DND-41 (cell line): ENCODE data around the gene CTAGE1.

ENCODE experiments used
- ATAC-seq: fragments of 200-7000 bp; cut with Tn5 transposase; 3 replicates; pipeline ENCODE4 v1.9.1; 2021; ENCODE audit warnings: low read depth; ENCODE audit not compliant: insufficient read depth
- DNase-seq: peaks from one replicate; pipeline ENCODE4 v3.0.0-alpha.2; 2020
- H2AFZ ChIP-seq: 2 replicates; pipeline ENCODE4 v1.6.0; 2012; ENCODE audit warnings: low read depth, low read length
- H3K27ac ChIP-seq: 2 replicates; pipeline ENCODE4 v1.5.1; 2012; ENCODE audit warnings: low read length, inconsistent platforms
- H3K27me3 ChIP-seq: fragments of 200-600 bp; sonication (generic); 2 replicates; pipeline ENCODE4 v1.6.0; 2012; ENCODE audit warnings: low read length, mild to moderate bottlenecking, inconsistent platforms; ENCODE audit not compliant: insufficient read depth, poor library complexity
- H3K36me3 ChIP-seq: 2 replicates; pipeline ENCODE4 v1.5.1; 2012; ENCODE audit warnings: low read length, inconsistent platforms; ENCODE audit not compliant: insufficient read depth
- H3K4me1 ChIP-seq: 2 replicates; pipeline ENCODE4 v1.5.1; 2012; ENCODE audit warnings: mild to moderate bottlenecking, low read length; ENCODE audit not compliant: insufficient read depth
- H3K4me2 ChIP-seq: 2 replicates; pipeline ENCODE4 v1.6.0; 2012; ENCODE audit warnings: mild to moderate bottlenecking, moderate library complexity, low read length, inconsistent platforms; ENCODE audit not compliant: insufficient read depth
- H3K4me3 ChIP-seq, 2 experiments: fragments of 200-600 bp in 1 of 2; shearing (Covaris generic) in 1 of 2; 2 replicates each; pipeline ENCODE4 v1.5.1; 2012 to 2016; ENCODE audit warnings: inconsistent platforms in 2 of 2, low read length in 2 of 2, mild to moderate bottlenecking in 2 of 2, low read depth in 1 of 2, moderate library complexity in 1 of 2
- H3K79me2 ChIP-seq: 2 replicates; pipeline ENCODE4 v1.6.0; 2012; ENCODE audit warnings: low read length, inconsistent platforms; ENCODE audit not compliant: insufficient read depth
- H3K9ac ChIP-seq: 2 replicates; pipeline ENCODE4 v1.6.0; 2012; ENCODE audit warnings: low read depth, mild to moderate bottlenecking, inconsistent platforms, low read length, moderate library complexity
- H3K9me3 ChIP-seq: 2 replicates; pipeline ENCODE4 v1.5.1; 2012; ENCODE audit warnings: low read length, moderate library complexity, mild to moderate bottlenecking, inconsistent platforms; ENCODE audit not compliant: insufficient read depth, severe bottlenecking
- H4K20me1 ChIP-seq: 2 replicates; pipeline ENCODE4 v1.6.0; 2012; ENCODE audit warnings: low read length; ENCODE audit not compliant: insufficient read depth
- EZH2 ChIP-seq: IDR thresholded peaks from 3 replicates; pipeline ENCODE4 v1.6.1; 2012; ENCODE audit warnings: borderline replicate concordance, low read depth, mild to moderate bottlenecking, moderate library complexity, low read length, inconsistent platforms; ENCODE audit not compliant: severe bottlenecking
- TF ChIP-seq, protein P1 (sequence below): IDR thresholded peaks from 2 replicates; pipeline ENCODE4 v1.5.1; 2012; ENCODE audit warnings: borderline replicate concordance, low read length, moderate library complexity, mild to moderate bottlenecking; ENCODE audit not compliant: poor library complexity, severe bottlenecking; ENCODE audit errors: extremely low read depth

The CTAGE1 gene

GRCh38 chr18:22429564-22429963 lies 11.8 kb upstream of the CTAGE1 start:
- H3K4me2 ChIP-seq, result no peak overlapping the region
- no peaks in the 10 kb centered on the region for H4K20me1 ChIP-seq
- no peaks in the 10 kb centered on the region for H3K36me3 ChIP-seq
- H3K4me1 ChIP-seq, result no peaks in the 10 kb centered on the region
- H3K79me2 ChIP-seq, result no peaks in the 10 kb centered on the region
- H2AFZ ChIP-seq, result no peak overlapping the region
- no peak overlapping the region for H3K27ac ChIP-seq
- H3K27me3 ChIP-seq, result no peaks in the 10 kb centered on the region
- no peak overlapping the region for H3K4me3 ChIP-seq
- ATAC-seq, result no peak
- DNase-seq, result no peak
- H3K9me3 ChIP-seq, result no peaks in the 10 kb centered on the region
- TF ChIP-seq, protein P1, sequence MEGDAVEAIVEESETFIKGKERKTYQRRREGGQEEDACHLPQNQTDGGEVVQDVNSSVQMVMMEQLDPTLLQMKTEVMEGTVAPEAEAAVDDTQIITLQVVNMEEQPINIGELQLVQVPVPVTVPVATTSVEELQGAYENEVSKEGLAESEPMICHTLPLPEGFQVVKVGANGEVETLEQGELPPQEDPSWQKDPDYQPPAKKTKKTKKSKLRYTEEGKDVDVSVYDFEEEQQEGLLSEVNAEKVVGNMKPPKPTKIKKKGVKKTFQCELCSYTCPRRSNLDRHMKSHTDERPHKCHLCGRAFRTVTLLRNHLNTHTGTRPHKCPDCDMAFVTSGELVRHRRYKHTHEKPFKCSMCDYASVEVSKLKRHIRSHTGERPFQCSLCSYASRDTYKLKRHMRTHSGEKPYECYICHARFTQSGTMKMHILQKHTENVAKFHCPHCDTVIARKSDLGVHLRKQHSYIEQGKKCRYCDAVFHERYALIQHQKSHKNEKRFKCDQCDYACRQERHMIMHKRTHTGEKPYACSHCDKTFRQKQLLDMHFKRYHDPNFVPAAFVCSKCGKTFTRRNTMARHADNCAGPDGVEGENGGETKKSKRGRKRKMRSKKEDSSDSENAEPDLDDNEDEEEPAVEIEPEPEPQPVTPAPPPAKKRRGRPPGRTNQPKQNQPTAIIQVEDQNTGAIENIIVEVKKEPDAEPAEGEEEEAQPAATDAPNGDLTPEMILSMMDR, result no peak
- TF ChIP-seq EZH2, result no peak
- H3K9ac ChIP-seq, result no peak overlapping the region

- Histone ChIP-seq H3K9ac (no peak overlapping the region), H3K4me2 (no peak overlapping the region), H4K20me1 (no peaks in the 10 kb centered on the region), H3K27me3 (no peaks in the 10 kb centered on the region), H2AFZ (no peak overlapping the region), H3K4me3 (no peak overlapping the region), H3K4me1 (no peaks in the 10 kb centered on the region), H3K27ac (no peak overlapping the region), H3K36me3 (no peaks in the 10 kb centered on the region), H3K9me3 (no peaks in the 10 kb centered on the region), H3K79me2 (no peaks in the 10 kb centered on the region)
- DNase-seq, result no peak
- ATAC-seq, result no peak
- TF ChIP-seq EZH2, result no peak
- TF ChIP-seq, protein P1, result no peak
Measured at GRCh38 chr18:22428672-22429071, 11.0 kb upstream of the CTAGE1 start.

DNA sequence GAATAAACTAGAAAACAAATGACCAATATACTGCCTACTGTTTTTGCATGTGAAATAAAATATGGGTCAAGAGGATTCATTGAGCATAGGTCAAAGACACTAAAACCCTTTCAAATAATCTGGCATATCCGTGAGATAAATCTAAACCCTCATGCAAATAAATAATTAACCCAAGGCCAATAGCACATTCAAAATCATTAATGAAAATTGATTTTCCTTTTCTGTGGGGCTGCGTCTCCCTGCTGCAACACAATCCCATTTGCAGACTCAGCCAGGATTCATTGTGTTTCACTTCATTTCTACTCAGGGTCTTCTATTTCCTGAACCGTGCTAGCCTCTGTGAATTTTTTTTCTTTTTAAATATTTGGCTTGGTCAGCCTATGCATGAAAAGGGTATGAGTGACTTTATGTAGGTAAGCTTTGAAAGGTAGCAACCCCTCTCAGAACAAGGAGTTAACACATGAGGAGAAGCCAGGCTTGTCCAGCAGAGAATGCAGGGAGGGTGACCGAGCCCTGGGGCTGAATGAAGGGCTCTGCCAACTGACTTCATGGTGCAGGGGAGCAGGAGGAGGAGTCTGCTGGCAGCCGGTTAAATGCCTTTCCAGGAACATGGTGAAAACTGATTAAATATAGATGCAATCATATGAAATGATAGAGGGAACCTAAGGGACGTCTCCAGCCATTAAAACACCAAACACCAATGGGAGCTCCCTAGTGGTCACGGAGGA lies 10.3 kb upstream of the CTAGE1 start:
- no peak for TF ChIP-seq EZH2
- TF ChIP-seq, protein P1, result no peak
- no peak overlapping the region for H3K9ac ChIP-seq
- no peak overlapping the region for H3K4me2 ChIP-seq
- no peaks in the 10 kb centered on the region for H3K36me3 ChIP-seq
- no peak overlapping the region for H3K27ac ChIP-seq
- no peak overlapping the region for H2AFZ ChIP-seq
- H3K79me2 ChIP-seq, result no peaks in the 10 kb centered on the region
- H4K20me1 ChIP-seq, result no peaks in the 10 kb centered on the region
- no peak overlapping the region for H3K4me3 ChIP-seq
- ATAC-seq, result no peak
- no peak for DNase-seq
- no peaks in the 10 kb centered on the region for H3K9me3 ChIP-seq
- no peaks in the 10 kb centered on the region for H3K4me1 ChIP-seq
- H3K27me3 ChIP-seq, result peaks cover under 1% of the 10 kb centered on the region

GRCh38 chr18:22424565-22424963 lies 6.8 kb upstream of the CTAGE1 start:
- H3K4me3 ChIP-seq, result no peak overlapping the region
- ATAC-seq, result no peak
- DNase-seq, result no peak
- no peaks in the 10 kb centered on the region for H4K20me1 ChIP-seq
- H2AFZ ChIP-seq, result no peak overlapping the region
- no peaks in the 10 kb centered on the region for H3K4me1 ChIP-seq
- no peak for TF ChIP-seq EZH2
- no peak overlapping the region for H3K4me2 ChIP-seq
- H3K9me3 ChIP-seq, result no peaks in the 10 kb centered on the region
- no peaks in the 10 kb centered on the region for H3K36me3 ChIP-seq
- no peak overlapping the region for H3K27ac ChIP-seq
- H3K79me2 ChIP-seq, result no peaks in the 10 kb centered on the region
- H3K27me3 ChIP-seq, result peaks cover 3% of the 10 kb centered on the region
- H3K9ac ChIP-seq, result no peak overlapping the region
